IPS-18c (cell line): ENCODE results near the gene KRT1.
A peak's percentile ranks its signal among the peaks of the same experiment; 100 is the strongest.

Experiments
- H3K4me3 ChIP-seq: 2 replicates; pipeline ENCODE4 v1.7.0; 2013; ENCODE audit warnings: low read depth, mild to moderate bottlenecking, low read length, moderate library complexity; ENCODE audit not compliant: insufficient read depth
- H3K9me3 ChIP-seq: one replicate; pipeline ENCODE4 v1.6.1; 2013; ENCODE audit warnings: mild to moderate bottlenecking, low read length, moderate library complexity; ENCODE audit not compliant: control insufficient read depth, insufficient read depth

KRT1 gene

GRCh38 chr12:52703424-52703823 lies 23.2 kb upstream of the KRT1 start, which contains the start of gene KRT77:
KRT77 (minus strand) TSS chr12:52703524; CDS start chr12:52703434, 90 bp downstream.
- H3K4me3 ChIP-seq: no peak within 1 kb of the TSS
- no peaks in the 10 kb centered on the region for H3K9me3 ChIP-seq

- no peaks in the 10 kb centered on the region for H3K9me3 ChIP-seq
These were observed 22.1 kb upstream of the KRT1 start for GRCh38 chr12:52702338-52702737.

GRCh38 chr12:52701281-52701680 lies 21.1 kb upstream of the KRT1 start:
- H3K9me3 ChIP-seq: no peaks in the 10 kb centered on the region
- H3K4me3 ChIP-seq: no peak overlapping the region

More at GRCh38 chr12:52702338-52702737, 22.1 kb upstream of the KRT1 start:
- no peak overlapping the region for H3K4me3 ChIP-seq

- Histone ChIP-seq H3K9me3 (no peaks in the 10 kb centered on the region), H3K4me3 (no peak overlapping the region)
These were observed 19.8 kb upstream of the KRT1 start for GRCh38 chr12:52699960-52700359.

- Histone ChIP-seq H3K4me3 (no peak overlapping the region), H3K9me3 (no peaks in the 10 kb centered on the region)
These were observed 19.2 kb upstream of the KRT1 start for GRCh38 chr12:52699373-52699772.

- H3K9me3 ChIP-seq: no peaks in the 10 kb centered on the region
- H3K4me3 ChIP-seq: no peak overlapping the region
These were observed 18.6 kb upstream of the KRT1 start for GRCh38 chr12:52698651-52699340.

- H3K4me3 ChIP-seq: no peak overlapping the region
- H3K9me3 ChIP-seq: no peaks in the 10 kb centered on the region
These were observed 16.9 kb upstream of the KRT1 start for GRCh38 chr12:52697058-52697582.

- Histone ChIP-seq H3K4me3 (no peak overlapping the region), H3K9me3 (no peaks in the 10 kb centered on the region)
These were observed 16.4 kb upstream of the KRT1 start for GRCh38 chr12:52696588-52696987.

GRCh38 chr12:52695039-52695438 lies 14.8 kb upstream of the KRT1 start:
- Histone ChIP-seq H3K4me3 (no peak overlapping the region), H3K9me3 (no peaks in the 10 kb centered on the region)

- H3K9me3 ChIP-seq: no peaks in the 10 kb centered on the region
- H3K4me3 ChIP-seq: no peak overlapping the region
These were observed 13.9 kb upstream of the KRT1 start for GRCh38 chr12:52694151-52694550.

- no peak overlapping the region for H3K4me3 ChIP-seq
These were observed 13.1 kb upstream of the KRT1 start for GRCh38 chr12:52693261-52693660.

GRCh38 chr12:52692254-52692653 lies 12.0 kb upstream of the KRT1 start:
- Histone ChIP-seq H3K4me3 (no peak overlapping the region), H3K9me3 (peaks cover 2% of the 10 kb centered on the region)

More at GRCh38 chr12:52693261-52693660, 13.1 kb upstream of the KRT1 start:
- H3K9me3 ChIP-seq: peaks cover 2% of the 10 kb centered on the region

- Histone ChIP-seq H3K9me3 (peaks cover 2% of the 10 kb centered on the region), H3K4me3 (no peak overlapping the region)
These were observed 11.6 kb upstream of the KRT1 start for GRCh38 chr12:52691841-52692150.

GRCh38 chr12:52691076-52691840 lies 11.1 kb upstream of the KRT1 start:
- Histone ChIP-seq H3K4me3 (peak overlapping the region; percentile 41), H3K9me3 (peaks cover 2% of the 10 kb centered on the region)

GRCh38 chr12:52690351-52691075 lies 10.3 kb upstream of the KRT1 start:
- Histone ChIP-seq H3K9me3 (peaks cover 2% of the 10 kb centered on the region), H3K4me3 (peak overlapping the region; percentile 41)

GRCh38 chr12:52689936-52690335 lies 9.7 kb upstream of the KRT1 start:
- peaks cover 2% of the 10 kb centered on the region for H3K9me3 ChIP-seq
- no peak overlapping the region for H3K4me3 ChIP-seq

GRCh38 chr12:52689239-52689638 lies 9.0 kb upstream of the KRT1 start:
- Histone ChIP-seq H3K9me3 (peaks cover 2% of the 10 kb centered on the region), H3K4me3 (no peak overlapping the region)

GRCh38 chr12:52688481-52688880 lies 8.3 kb upstream of the KRT1 start:
- Histone ChIP-seq H3K4me3 (no peak overlapping the region), H3K9me3 (peaks cover 2% of the 10 kb centered on the region)
